ENCODE results near the gene PRRG3. TPM values are rescaled to one million over a fixed set of nuclear protein-coding genes. Genes with fewer than 3 reads are reported as not detected.
A peak's percentile ranks its signal among the peaks of the same experiment; 100 is the strongest.
"Not testable (repeated sequence)": the region's sequence is repeated elsewhere in the genome, so short reads cannot be mapped to it uniquely, and the experiment has no call there.

PRRG3 gene
- total RNA-seq (2014; rRNA removed; shearing (Covaris generic)), result 0.76 and 2.9 TPM in 2 replicates

GRCh38 chrX:151694661-151695582, at the start of gene PRRG3:
PRRG3 (plus strand) TSS chrX:151695458; CDS start chrX:151698815, 3,357 bp downstream.
- H3K4me3 ChIP-seq (ENCODE audit: insufficient read depth, low read depth, low read length), result peak within 1 kb of the TSS; percentile 45
- DNase-seq, result peak; percentile 89
- H3K27me3 ChIP-seq (ENCODE audit: control insufficient read depth, insufficient read depth, low read length), result peaks cover 9% of the 10 kb centered on the region; the same call in 1 of the 2 replicates
- no peaks in the 10 kb centered on the region for H3K36me3 ChIP-seq (replicated peaks; ENCODE audit: control insufficient read depth, insufficient read depth, low read length)

GRCh38 chrX:151675121-151675746, 20.0 kb upstream of the PRRG3 start:
- Histone ChIP-seq H3K36me3 (replicated peaks; ENCODE audit: control insufficient read depth, insufficient read depth, low read length) (no peaks in the 10 kb centered on the region), H3K27me3 (ENCODE audit: control insufficient read depth, insufficient read depth, low read length) (no peaks in the 10 kb centered on the region), H3K4me3 (ENCODE audit: insufficient read depth, low read depth, low read length) (no peak overlapping the region)
- DNase-seq, result no peak

- DNase-seq, result no peak
- Histone ChIP-seq H3K36me3 (replicated peaks; ENCODE audit: control insufficient read depth, insufficient read depth, low read length) (no peaks in the 10 kb centered on the region), H3K27me3 (ENCODE audit: control insufficient read depth, insufficient read depth, low read length) (no peaks in the 10 kb centered on the region), H3K4me3 (ENCODE audit: insufficient read depth, low read depth, low read length) (no peak overlapping the region)
Observed at GRCh38 chrX:151676196-151676595, 19.1 kb upstream of the PRRG3 start.

GRCh38 chrX:151679798-151680402, 15.4 kb upstream of the PRRG3 start:
- Histone ChIP-seq H3K4me3 (ENCODE audit: insufficient read depth, low read depth, low read length) (no peak overlapping the region), H3K36me3 (replicated peaks; ENCODE audit: control insufficient read depth, insufficient read depth, low read length) (no peaks in the 10 kb centered on the region), H3K27me3 (ENCODE audit: control insufficient read depth, insufficient read depth, low read length) (no peaks in the 10 kb centered on the region)
- no peak for DNase-seq

GRCh38 chrX:151680805-151681204, 14.5 kb upstream of the PRRG3 start:
- H3K36me3 ChIP-seq (replicated peaks; ENCODE audit: control insufficient read depth, insufficient read depth, low read length), result no peaks in the 10 kb centered on the region
- H3K27me3 ChIP-seq (ENCODE audit: control insufficient read depth, insufficient read depth, low read length), result no peaks in the 10 kb centered on the region
- H3K4me3 ChIP-seq (ENCODE audit: insufficient read depth, low read depth, low read length), result no peak overlapping the region
- peak; percentile 49 for DNase-seq

- DNase-seq, result no peak
- H3K27me3 ChIP-seq (ENCODE audit: control insufficient read depth, insufficient read depth, low read length), result no peaks in the 10 kb centered on the region
- H3K36me3 ChIP-seq (replicated peaks; ENCODE audit: control insufficient read depth, insufficient read depth, low read length), result no peaks in the 10 kb centered on the region
- no peak overlapping the region for H3K4me3 ChIP-seq (ENCODE audit: insufficient read depth, low read depth, low read length)
Observed at GRCh38 chrX:151687635-151688034, 7.6 kb upstream of the PRRG3 start.

GRCh38 chrX:151688695-151689094, 6.6 kb upstream of the PRRG3 start:
- no peaks in the 10 kb centered on the region for H3K27me3 ChIP-seq (ENCODE audit: control insufficient read depth, insufficient read depth, low read length)
- no peaks in the 10 kb centered on the region for H3K36me3 ChIP-seq (replicated peaks; ENCODE audit: control insufficient read depth, insufficient read depth, low read length)
- H3K4me3 ChIP-seq (ENCODE audit: insufficient read depth, low read depth, low read length), result no peak overlapping the region
- DNase-seq, result no peak

GRCh38 chrX:151692825-151693224, 2.4 kb upstream of the PRRG3 start:
- Histone ChIP-seq H3K36me3 (replicated peaks; ENCODE audit: control insufficient read depth, insufficient read depth, low read length) (no peaks in the 10 kb centered on the region), H3K4me3 (ENCODE audit: insufficient read depth, low read depth, low read length) (no peak overlapping the region), H3K27me3 (ENCODE audit: control insufficient read depth, insufficient read depth, low read length) (peaks cover 9% of the 10 kb centered on the region; the same call in 1 of the 2 replicates)
- no peak for DNase-seq

- Histone ChIP-seq H3K36me3 (replicated peaks; ENCODE audit: control insufficient read depth, insufficient read depth, low read length) (no peaks in the 10 kb centered on the region), H3K27me3 (ENCODE audit: control insufficient read depth, insufficient read depth, low read length) (peaks cover 9% of the 10 kb centered on the region; the same call in 1 of the 2 replicates), H3K4me3 (ENCODE audit: insufficient read depth, low read depth, low read length) (peak overlapping the region; percentile 45)
- no peak for DNase-seq
Observed at GRCh38 chrX:151694121-151694520, 1.1 kb upstream of the PRRG3 start.

- DNase-seq, result no peak
- no peaks in the 10 kb centered on the region for H3K36me3 ChIP-seq (replicated peaks; ENCODE audit: control insufficient read depth, insufficient read depth, low read length)
- peaks cover 9% of the 10 kb centered on the region; the same call in 1 of the 2 replicates for H3K27me3 ChIP-seq (ENCODE audit: control insufficient read depth, insufficient read depth, low read length)
- H3K4me3 ChIP-seq (ENCODE audit: insufficient read depth, low read depth, low read length), result peak overlapping the region; percentile 45
Observed at GRCh38 chrX:151695583-151696340, 504 bp downstream of the PRRG3 start.

- H3K4me3 ChIP-seq (ENCODE audit: insufficient read depth, low read depth, low read length); H3K36me3 ChIP-seq (replicated peaks; ENCODE audit: control insufficient read depth, insufficient read depth, low read length); H3K27me3 ChIP-seq (ENCODE audit: control insufficient read depth, insufficient read depth, low read length); DNase-seq: not testable (repeated sequence)
Observed at GRCh38 chrX:151697082-151697481, 1.8 kb downstream of the PRRG3 start.

- Histone ChIP-seq H3K27me3 (ENCODE audit: control insufficient read depth, insufficient read depth, low read length) (peaks cover 9% of the 10 kb centered on the region; the same call in 1 of the 2 replicates), H3K4me3 (ENCODE audit: insufficient read depth, low read depth, low read length) (no peak overlapping the region), H3K36me3 (replicated peaks; ENCODE audit: control insufficient read depth, insufficient read depth, low read length) (no peaks in the 10 kb centered on the region)
- no peak for DNase-seq
Observed at GRCh38 chrX:151697522-151697921, 2.3 kb downstream of the PRRG3 start.

- peaks cover 9% of the 10 kb centered on the region; the same call in 1 of the 2 replicates for H3K27me3 ChIP-seq (ENCODE audit: control insufficient read depth, insufficient read depth, low read length)
Observed at GRCh38 chrX:151698485-151698884, 3.2 kb downstream of the PRRG3 start.

GRCh38 chrX:151699746-151700145, 4.5 kb downstream of the PRRG3 start:
- DNase-seq, result no peak
- Histone ChIP-seq H3K36me3 (replicated peaks; ENCODE audit: control insufficient read depth, insufficient read depth, low read length) (no peaks in the 10 kb centered on the region), H3K27me3 (ENCODE audit: control insufficient read depth, insufficient read depth, low read length) (peaks cover 2% of the 10 kb centered on the region; the same call in 1 of the 2 replicates), H3K4me3 (ENCODE audit: insufficient read depth, low read depth, low read length) (no peak overlapping the region)

More at GRCh38 chrX:151698485-151698884, 3.2 kb downstream of the PRRG3 start:
- DNase-seq, result no peak
- Histone ChIP-seq H3K36me3 (replicated peaks; ENCODE audit: control insufficient read depth, insufficient read depth, low read length) (no peaks in the 10 kb centered on the region), H3K4me3 (ENCODE audit: insufficient read depth, low read depth, low read length) (no peak overlapping the region)
